ENCODE measurements around the gene USP8.
"Not testable (repeated sequence)": the region's sequence is repeated elsewhere in the genome, so short reads cannot be mapped to it uniquely, and the experiment has no call there.

USP8 gene

DNA sequence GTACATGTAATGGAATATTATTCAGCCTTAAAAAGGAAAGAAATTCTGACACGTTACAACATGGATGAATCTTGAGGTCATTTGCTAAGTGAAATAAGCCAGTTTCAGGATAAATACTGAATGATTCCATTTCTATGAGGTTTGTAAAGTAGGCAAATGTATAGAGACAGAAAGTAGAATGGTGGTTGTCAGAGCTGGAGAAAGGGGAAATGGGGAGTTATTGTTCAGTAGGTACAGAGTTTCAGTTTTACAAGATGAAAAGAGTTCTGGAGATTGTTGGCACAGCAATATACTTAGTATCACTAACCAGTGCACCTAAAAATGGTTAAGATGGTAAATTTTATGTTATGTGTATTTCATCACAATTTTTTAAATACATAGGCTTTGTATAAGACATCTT is 60.6 kb downstream of the USP8 start:
- no peak for DNase-seq (ENCODE audit: low read depth)
- no peak for TF ChIP-seq CTCF (IDR thresholded peaks at IDR 0.05; ENCODE audit: insufficient read depth, low read depth, low read length, missing control alignments)

DNA sequence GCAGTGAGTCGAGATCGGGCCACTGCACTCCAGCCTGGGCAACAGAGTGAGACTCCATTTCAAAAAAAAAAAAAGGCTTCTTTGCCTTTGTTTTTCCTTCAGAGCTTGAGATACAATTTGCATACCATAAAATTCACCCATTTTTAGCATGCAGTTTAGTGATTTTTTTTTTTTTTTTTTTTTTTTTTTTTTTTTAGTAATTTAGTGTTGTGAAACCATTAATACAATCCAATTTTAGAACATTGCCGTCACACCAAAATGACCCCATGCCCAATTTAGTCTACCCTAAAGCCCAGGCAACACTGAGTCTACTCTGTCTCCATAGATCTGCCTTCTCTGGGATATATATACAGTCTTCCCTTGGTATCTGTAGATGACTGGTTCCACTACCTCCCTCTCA is 61.2 kb downstream of the USP8 start:
- no peak overlapping the region for H3K4me3 ChIP-seq (ENCODE audit: low read length)
- no peak for TF ChIP-seq CTCF (IDR thresholded peaks at IDR 0.05; ENCODE audit: insufficient read depth, low read depth, low read length, missing control alignments)
- DNase-seq (ENCODE audit: low read depth), result no peak

More for the DNA sequence above, 60.6 kb downstream of the USP8 start:
- no peak overlapping the region for H3K4me3 ChIP-seq (ENCODE audit: low read length)

GRCh38 chr15:50487287-50487686 is 63.1 kb downstream of the USP8 start:
- no peak for TF ChIP-seq CTCF (IDR thresholded peaks at IDR 0.05; ENCODE audit: insufficient read depth, low read depth, low read length, missing control alignments)
- no peak overlapping the region for H3K4me3 ChIP-seq (ENCODE audit: low read length)
- no peak for DNase-seq (ENCODE audit: low read depth)

GRCh38 chr15:50493625-50494024 is 69.4 kb downstream of the USP8 start:
- no peak for DNase-seq (ENCODE audit: low read depth)
- H3K4me3 ChIP-seq (ENCODE audit: low read length), result no peak overlapping the region
- no peak for TF ChIP-seq CTCF (IDR thresholded peaks at IDR 0.05; ENCODE audit: insufficient read depth, low read depth, low read length, missing control alignments)

DNA sequence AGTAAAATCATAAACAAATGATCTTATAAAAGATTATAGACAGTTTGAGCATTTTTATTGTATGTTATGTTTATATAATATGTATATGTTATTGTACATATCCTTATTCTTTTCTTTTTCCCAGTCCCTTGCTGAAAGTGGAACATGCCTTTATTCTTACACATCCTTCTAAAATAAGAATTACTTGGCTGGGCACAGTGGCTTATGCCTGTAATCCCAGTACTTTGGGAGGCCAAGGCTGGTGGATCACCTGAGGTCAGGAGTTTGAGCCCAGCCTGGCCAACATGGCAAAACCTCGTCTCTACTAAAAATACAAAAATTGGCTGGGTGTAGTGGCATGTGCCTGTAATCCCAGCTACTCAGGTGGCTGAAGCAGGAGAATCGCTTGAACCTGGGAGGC is 70.3 kb downstream of the USP8 start:
- not testable (repeated sequence) for DNase-seq (ENCODE audit: low read depth)

GRCh38 chr15:50496692-50497091 is 72.5 kb downstream of the USP8 start:
- DNase-seq (ENCODE audit: low read depth), result no peak
- no peak for TF ChIP-seq CTCF (IDR thresholded peaks at IDR 0.05; ENCODE audit: insufficient read depth, low read depth, low read length, missing control alignments)

More for the DNA sequence above, 70.3 kb downstream of the USP8 start:
- H3K4me3 ChIP-seq (ENCODE audit: low read length), result not testable (repeated sequence)

GRCh38 chr15:50500352-50500751 is 76.1 kb downstream of the USP8 start:
- TF ChIP-seq CTCF (IDR thresholded peaks at IDR 0.05; ENCODE audit: insufficient read depth, low read depth, low read length, missing control alignments), result no peak
- DNase-seq (ENCODE audit: low read depth), result no peak
- H3K4me3 ChIP-seq (ENCODE audit: low read length), result no peak overlapping the region

More at GRCh38 chr15:50496692-50497091, 72.5 kb downstream of the USP8 start:
- H3K4me3 ChIP-seq (ENCODE audit: low read length), result no peak overlapping the region
